Measurements from ENCODE around the gene ITGAX.

DNA sequence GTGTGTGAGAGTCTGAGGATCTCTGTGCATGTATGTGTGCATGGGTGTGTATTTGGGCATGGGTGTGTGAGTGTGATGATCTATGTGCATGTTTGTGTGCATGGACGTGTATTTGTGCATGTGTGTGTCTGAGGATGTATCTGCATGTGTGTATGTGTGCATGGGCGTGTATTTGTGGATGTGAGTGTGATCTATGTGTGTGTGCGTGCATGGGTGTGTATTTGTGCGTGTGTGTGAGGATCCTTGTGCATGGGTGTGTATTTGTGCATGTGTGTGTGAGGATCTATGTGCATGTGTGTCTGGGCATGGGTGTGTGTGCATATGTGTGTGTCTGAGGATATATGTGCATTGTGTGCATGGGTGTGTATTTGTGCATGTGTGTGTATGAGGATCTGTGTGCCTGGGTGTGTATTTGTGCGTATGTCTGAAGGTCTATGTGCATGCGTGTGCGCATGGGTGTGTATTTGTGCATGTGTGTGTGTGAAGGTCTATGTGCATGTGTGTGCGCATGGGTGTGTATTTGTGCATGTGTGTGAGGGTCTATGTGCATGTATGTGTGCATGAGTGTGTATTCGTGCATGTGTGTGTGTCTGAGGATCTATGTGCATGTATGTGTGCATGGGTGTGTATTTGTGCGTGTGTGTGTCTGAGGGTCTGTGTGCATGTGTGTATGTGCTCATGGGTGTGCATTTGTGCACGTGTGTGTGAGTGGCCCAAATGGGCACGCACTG, 26.5 kb upstream of the ITGAX start:
- TF ChIP-seq EZH2phosphoT487 (IDR thresholded peaks at IDR 0.05; ENCODE audit: unreplicated experiment) (no peak), EZH2 (IDR thresholded peaks at IDR 0.05; ENCODE audit: low read depth, unreplicated experiment) (no peak)
- TF ChIP-seq, protein P1, sequence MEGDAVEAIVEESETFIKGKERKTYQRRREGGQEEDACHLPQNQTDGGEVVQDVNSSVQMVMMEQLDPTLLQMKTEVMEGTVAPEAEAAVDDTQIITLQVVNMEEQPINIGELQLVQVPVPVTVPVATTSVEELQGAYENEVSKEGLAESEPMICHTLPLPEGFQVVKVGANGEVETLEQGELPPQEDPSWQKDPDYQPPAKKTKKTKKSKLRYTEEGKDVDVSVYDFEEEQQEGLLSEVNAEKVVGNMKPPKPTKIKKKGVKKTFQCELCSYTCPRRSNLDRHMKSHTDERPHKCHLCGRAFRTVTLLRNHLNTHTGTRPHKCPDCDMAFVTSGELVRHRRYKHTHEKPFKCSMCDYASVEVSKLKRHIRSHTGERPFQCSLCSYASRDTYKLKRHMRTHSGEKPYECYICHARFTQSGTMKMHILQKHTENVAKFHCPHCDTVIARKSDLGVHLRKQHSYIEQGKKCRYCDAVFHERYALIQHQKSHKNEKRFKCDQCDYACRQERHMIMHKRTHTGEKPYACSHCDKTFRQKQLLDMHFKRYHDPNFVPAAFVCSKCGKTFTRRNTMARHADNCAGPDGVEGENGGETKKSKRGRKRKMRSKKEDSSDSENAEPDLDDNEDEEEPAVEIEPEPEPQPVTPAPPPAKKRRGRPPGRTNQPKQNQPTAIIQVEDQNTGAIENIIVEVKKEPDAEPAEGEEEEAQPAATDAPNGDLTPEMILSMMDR (conservative IDR thresholded peaks at IDR 0.05; ENCODE audit: low read depth in 2 of 2): no peak

Data from GM23338 (cell line).